ENCODE measurements around the gene LY6G6D.

Gene LY6G6D

DNA sequence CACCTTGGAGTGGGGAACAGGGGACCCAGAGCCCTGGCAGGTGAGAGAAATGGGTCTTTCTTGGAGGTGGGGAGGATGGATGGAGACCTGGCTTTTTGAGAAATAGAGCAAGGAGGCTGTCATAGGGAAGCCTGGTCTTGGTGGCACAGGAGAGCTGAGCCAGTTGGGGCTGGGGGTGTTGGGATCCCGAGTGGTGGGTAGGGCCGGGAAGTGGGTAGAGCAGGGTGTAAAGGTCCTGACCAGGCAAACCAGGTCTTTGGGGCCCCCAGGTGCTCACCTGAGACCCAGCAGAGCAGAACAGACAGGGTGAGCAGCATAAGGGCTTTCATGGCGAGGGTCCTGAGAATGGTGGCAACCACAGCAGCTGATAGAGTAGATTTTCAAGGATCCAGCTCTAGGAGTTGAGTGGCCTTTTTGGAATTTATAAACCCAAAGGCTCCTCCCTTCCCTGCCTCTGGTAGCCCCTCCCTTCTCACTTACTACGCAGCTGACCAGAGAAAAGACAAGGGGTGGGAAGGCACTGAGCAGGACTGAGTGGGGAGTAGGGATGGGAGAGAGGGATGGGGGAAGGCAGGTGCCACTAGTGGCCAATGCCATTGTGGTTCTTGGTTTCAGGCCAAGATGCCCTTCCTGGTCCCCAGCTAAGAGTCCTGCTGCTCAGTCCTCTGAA, 6.3 kb downstream of the LY6G6D start, which contains the start of gene LY6G6C:
LY6G6C (minus strand) TSS at position 396 of the 670 bp plus-strand sequence; CDS start at position 329, 67 bp downstream.
- DNase-seq: no peak

DNA sequence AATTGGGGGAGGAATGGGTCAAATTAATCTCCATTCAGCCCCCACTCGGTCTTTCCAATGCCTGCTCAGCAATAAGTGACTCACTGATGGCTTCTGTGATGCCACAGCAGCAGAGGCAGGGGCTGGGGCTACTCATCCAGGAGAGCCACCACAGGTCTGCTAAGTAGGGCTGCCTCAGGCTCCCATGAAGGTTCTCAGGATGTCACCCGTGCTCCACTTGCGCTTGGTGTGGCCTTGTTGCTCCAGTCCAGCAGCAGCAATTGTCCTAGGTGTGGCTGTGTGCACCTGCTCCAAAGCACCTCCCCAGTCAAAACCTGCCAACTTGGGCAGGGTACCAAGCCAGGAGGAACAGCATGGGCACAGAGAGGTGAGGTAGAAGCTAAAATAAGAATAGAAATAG, 7.0 kb downstream of the LY6G6D start:
- DNase-seq: no peak

DNA sequence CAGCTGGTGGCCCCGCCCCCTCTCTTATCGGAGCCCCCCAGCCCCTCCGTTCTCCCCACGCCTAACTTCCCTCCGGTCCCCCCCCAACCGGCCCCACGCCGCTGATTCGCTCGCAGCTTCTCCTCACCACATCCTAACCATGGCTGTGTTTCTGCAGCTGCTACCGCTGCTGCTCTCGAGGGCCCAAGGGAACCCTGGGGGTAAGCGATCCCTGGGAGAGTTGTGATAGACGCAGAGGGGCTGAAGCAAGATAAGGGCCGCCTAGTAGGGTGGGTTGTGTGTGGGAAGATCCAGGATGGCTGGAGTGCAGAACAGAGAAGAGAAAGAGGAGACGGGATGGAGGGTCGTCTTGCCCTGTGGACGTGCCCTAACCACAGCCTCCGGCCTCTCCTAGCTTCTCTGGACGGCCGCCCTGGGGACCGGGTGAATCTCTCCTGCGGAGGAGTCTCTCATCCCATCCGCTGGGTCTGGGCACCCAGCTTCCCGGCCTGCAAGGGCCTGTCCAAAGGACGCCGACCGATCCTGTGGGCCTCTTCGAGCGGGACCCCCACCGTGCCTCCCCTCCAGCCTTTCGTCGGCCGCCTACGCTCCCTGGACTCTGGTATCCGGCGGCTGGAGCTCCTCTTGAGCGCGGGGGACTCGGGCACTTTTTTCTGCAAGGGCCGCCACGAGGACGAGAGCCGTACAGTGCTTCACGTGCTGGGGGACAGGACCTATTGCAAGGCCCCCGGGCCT, 8.3 kb downstream of the LY6G6D start, which contains the start of gene MPIG6B:
MPIG6B (plus strand) TSS at position 129 of the 735 bp plus-strand sequence; CDS start at position 140, 11 bp downstream.
- DNase-seq: no peak

DNA sequence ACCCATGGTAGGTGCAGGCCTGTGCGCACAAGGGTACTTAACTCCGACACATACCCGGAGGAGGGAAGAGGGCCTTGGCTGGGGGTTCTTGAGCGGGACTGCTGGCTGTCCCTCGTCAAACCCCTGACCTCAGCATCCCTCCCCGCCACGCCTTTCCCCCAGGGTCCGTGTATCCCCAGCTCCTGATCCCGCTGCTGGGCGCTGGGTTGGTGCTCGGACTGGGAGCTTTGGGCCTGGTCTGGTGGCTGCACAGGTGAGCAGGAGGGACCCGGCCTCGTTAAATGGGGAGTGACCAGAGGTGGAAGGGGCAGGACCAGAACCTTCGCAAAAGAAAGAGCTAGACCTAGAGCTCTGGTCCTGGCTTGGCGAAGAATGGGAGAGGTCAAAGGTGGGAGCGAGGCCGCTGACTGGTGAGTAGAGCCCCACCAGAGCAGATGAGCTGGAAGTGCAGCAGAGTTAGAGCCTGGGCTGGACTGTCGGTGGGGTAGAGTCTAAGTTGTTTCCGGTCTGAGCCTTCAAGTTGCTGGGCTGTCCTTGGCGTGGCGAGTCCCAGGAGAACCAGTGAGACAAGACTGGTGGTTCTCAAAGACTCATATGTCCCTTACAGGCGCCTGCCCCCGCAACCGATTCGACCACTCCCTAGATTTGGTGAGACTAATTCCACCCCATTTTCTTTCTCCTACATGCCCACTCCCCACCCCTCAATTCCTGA, 9.0 kb downstream of the LY6G6D start:
- no peak for DNase-seq

DNA sequence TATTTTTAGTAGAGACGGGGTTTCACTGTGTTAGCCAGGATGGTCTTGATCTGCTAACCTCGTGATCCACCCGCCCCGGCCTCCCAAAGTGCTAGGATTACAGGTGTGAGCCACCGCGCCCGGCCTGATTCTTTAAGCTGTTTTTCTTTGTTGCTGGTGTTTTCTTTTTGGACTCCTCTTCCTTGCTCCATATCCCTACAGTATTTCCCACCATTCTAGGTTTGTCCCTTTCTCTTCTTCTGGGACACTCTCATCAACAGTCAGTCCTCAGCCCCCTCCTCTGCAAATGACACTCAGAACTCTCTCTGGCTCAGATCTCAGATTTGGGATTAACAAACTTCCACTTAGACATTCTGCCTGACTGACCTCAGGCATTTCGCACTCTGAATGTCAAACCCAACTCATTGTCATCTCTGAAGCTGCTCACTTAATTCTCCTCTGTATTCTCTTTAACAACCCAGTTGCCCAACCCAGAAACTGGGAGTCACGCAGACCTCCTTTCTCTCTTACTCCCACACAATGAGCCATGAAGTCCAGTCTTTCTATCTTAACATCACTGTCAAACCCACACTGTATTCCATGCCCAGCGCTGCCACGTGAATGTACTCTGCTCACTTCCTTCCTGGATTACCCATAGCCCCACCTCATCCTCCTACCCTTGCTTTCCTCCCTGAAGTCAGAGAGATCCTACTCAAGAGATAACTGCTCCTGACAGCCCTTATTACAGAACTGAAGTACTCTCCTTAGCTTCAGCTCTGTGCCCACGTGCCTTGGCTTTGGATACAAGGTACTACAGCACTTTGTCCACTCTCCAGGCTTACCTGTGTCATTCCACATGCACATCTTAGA, 10.6 kb downstream of the LY6G6D start:
- DNase-seq: no peak

DNA sequence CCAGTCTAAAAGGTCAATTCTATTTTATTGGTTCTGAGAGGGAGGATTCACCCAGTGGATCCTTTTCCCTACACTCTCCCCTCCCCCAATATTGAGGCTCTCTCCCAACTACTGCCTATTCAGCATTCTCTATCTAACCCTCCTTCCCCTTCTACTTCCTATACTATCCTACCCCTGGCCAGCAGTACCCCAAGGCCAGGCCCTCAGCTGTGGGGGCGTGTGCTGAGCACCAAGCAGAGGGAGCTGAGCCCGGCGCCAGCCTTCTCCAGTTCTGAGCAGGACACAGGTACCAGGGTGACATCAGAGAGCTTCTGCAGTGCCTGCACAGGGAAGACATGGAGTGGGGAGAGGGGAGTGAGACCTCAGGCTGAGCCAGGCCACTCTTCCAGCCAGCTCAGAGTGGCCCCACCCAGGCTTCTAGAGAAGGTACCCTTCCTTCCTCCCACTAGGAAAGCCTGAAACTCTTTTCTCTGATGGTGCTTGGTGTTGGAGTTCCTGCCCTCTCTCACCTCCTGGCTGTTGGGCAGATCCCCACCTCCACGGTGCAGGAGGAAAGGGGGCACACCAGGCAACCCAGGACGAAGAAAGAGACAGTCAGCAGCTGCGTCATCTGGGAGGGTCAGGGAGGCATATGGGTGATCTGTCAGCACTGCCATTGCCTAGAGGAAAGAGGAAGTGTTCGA, 12.0 kb downstream of the LY6G6D start:
- DNase-seq: no peak

DNA sequence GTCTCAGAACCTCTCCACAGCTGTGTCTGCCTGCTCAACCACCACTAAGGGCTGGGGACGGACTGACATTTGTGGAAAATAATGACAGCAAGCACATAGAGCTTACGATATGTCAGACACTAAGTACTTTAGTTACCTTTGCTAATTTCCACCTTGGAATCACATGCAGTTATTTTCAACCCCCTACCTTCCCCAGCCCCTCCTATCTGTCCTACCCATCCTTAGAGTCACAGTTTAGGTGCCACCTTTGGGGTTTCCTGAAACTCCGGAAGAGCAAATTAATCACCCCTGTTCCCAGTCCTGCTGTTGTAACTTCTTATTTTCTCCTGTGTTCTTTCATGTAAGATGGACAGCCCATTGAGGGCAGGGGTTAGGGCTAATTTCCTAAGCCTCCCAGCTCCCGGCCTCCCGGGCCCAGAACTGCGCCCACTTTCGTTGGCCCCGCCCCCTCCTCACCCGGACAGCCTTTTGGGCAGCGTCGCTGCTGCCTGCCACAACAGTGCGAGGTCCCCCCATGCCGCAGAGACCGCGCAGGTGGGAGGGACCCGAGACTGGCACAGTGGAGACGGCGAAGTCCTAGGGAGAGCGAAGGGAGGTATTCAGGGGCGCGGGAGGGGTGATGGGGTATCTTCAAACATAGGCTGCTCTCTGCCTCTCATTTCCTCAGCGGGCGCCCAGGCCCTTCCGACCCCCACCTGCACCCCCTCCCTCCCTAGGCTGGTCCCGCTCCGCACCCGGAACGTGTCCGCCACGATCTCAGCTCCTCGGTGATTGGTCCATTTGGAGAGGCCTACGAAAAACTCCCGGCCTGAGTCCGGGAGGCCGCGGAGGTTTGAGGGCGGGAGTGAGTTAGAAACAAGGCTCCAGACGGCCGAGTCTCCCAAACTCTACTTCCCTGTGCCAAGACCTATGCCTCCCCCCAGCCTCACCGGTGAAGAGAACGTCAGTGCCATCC, 12.8 kb downstream of the LY6G6D start:
- no peak for DNase-seq

DNA sequence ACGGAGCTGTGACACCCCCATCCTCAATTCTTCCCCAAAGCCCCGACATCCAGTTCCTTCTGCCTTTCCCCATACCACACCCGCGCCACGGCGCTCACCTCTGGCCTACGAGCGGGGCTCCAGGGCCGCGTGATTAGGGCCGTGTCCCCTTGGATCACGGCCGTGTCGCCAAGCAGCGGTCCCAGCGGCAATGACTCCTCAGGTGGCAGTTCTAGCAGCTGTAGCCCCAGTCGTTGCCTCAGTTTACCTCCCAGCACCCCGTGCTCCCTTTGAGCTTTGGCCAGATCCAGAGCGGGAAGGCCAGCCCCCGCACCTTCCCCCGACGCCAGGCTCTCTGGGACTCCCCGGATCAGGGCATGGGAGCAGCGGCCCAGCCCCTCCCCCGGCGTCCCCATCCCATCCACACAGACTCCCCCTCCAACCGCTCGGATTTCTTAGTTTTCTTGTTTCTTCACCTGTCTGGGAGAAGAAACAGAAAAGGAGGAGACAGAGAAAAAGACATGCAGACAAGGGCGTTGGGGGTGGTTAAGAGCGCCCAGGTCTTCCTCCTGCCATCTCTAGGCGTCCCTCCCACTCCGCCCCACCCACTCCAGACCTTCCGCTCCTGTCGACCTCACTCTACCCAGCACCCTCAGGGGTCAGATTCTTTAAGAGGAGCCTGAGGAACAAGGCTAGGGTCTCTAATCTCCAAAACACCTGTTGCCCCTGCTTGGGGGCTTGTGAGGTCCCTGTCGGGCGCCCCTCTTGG, 13.8 kb downstream of the LY6G6D start, which contains the start of gene DDAH2:
DDAH2 (minus strand) TSS at position 533 of the 748 bp plus-strand sequence; CDS start at position 395, 138 bp downstream.
- DNase-seq: no peak

DNA sequence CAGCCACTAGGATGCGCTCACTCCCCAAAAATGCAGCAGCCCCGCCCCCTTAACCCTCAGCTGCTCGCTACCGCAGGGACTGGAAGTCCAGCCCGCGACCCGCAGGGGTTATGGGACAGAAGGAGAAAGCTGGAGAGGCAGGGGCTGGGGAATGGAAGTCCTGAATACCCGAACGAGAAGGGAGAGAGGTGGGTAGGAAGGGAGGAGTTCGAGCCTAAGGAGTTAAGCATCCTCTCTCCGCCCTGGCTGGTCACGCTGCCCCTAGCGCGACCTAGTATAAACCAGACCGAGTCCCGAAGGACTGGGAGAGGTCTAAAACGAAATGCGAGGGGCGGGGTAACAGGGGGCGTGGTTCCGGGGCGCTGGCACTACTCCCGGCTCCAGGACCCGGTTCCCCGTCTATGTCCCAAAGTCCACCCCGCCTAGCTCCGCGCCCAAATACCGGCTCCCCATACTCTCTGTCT, 14.4 kb downstream of the LY6G6D start:
- no peak for DNase-seq

DNA sequence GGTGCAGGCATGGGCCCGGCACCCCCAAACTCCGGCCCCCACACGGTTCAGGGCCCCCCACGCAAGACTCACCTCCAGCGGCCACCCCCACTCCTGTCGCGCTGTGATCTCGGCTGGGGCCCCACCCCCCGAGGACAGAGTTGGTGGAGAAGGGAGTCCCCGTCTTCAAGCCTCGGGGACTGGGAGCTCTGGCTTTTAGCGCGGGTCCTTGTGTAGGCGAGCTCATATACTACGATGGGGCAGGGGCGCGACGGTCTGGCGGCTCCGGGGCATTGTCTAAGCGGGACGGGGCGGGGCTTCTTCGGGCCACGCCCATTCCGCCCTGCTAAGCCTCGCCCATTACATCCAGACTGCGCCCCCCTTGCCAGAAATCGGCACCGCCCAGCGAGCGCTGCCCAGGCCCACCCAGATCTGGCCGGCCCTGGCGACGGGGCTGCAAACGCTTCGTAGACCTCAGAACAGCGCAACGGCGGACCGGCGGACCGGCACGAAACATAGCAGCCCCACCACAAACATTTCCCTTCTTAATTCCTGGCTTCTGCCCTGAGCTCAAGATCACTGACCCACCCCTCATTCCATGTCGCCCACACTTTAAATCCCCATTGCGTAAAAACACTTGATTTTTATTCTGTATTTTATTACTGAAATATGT, 15.0 kb downstream of the LY6G6D start:
- no peak for DNase-seq

DNA sequence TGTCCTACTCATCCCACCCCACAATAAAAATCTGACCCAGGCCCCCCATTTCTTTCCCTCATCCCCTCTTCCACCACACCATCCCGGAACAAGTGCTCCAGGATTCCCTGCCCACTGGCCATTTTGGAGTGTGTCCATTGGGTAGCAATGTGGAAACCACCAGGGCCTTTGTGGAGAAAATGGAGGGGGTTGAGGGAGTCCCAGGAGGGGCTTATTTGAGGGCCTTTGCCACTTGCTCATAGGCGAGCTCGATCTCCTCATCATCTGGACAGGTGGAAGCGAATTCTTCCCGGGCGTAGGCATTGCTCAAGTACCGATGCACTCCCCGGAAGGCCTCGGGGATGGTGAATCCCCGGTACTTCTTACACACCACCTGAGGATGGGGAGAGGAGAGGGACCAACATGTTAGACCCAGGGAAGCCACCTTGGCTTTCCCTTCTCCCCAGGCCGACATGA, 15.5 kb downstream of the LY6G6D start:
- DNase-seq: no peak

DNA sequence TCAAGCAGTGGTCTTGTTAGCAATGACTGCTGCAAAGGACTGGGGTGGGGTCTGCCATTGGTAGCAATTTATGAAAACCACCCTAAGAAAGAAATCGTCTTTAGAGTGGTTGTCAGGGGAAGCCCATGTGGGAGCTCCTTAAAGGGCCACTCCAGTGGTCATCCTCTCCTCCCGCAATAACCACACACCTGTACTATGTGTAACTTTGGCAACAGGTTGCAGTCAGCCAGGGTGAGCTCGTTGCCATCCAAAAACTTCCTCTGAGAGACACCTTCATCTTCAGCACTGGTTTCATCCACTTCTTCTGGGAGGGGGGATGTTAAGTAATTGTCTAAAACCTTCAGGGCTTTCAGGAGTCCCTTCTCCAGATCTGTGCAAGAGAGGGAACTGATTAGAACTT, 16.9 kb downstream of the LY6G6D start:
- no peak for DNase-seq

DNA sequence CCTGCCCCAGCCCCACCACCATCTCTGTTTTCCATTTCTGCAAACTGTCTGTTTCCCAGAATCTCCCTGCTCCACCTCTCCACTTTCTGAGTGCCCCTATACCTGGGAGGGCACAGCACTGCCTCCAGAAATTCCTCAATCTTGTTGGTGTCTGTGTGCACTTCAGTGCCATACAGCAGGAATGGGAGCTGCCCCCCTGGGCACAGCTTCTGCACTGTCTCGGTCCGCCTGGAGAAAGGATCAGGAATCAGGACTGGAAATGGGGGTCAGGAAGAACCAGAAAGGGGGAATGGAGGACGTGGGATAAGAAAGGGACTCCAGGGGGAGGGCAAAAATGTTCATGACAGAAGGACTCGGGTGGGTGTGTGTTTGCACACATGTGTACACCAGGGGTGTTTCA, 18.6 kb downstream of the LY6G6D start:
- DNase-seq: no peak

DNA sequence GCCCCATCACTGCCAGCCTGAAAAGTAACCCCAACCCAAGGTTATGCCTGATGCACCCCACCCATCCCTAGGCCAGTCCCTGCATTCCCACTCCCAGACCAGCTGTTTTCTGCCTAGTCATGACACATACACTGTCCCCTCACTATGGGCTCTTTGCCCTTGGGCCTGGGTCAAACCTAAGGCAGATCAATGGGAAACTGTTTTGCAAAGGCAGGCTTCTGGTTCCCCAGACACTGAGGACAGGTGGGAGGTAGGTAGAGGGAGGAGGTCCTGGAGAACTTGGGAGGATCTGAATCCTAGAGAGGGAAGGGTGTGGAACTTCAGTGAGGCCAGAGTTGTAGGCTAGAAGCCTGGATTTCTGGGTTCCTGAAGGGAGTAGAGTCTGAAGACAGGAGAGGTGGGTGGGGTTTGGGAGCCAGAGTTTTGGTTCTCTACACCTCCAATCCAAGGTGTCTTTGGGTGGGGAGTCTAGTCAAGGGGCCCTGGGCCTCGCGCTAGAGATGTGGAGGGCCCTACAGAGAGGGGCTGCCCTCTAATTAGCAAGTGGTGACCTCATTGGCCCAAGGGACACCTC, 19.2 kb downstream of the LY6G6D start:
- no peak for DNase-seq

DNA sequence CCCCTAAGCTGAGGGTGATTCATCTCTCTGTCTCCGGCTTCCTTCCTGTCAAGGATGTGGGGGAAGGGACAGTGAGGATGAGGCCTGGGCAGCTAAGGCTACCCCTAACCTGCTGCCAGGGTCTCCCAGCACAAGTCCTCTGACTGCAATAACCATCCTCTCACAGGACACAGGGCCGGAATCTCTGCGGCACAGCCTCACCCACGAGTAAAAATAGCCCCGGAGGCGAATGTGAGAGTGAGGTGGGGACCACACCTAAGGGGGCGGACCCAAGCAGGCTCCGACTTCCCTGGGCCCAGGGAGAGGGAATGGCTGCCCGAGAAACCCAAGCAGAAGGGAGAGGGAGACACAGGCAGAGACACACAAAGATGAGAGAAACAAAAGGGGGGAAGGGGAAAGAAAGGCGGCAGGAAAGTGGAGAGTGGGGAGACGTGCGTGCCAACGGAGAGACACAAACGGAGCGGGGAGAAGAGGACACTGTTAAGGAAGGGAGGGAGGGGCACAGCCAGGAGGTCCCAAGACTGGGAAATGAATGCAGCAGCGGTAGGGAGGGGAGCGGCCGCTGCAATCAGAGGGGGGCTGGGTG, 19.8 kb downstream of the LY6G6D start:
- DNase-seq: no peak

DNA sequence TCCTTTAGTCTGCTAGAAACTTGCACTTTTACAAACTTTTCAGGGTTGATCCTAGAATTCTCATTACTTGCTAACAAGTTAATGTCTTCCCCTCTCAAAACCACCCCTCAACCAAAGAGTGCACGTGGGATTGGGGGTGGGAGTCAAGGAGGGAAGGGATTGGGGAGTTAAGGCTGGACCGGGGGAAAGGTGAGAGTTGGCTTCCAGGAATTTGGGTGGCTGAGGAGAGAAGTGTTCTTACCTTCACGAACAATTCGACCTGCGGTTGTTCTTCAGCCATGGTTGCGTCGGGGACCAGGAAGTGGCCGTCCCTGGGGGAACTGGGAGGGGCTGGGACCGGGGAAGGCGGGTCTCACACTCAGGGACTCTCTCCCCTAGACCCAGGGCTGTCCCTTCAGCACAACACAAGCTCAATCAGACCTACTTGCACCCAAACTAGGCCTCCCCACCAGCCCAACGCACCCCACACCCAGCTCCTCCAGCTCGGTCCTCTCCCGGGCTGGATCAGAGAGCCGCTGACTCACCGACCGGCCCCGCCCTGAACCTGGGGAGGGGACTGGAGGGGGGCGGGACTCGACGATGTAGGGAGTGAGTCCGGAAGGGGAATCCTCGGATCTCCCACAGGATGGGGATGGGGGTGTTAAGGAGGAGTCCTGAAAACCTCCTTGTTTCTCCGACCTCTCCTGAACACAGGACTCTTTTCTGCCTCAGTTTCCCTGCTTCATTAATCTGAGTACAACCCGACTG, 21.0 kb downstream of the LY6G6D start, which contains the start of gene CLIC1:
CLIC1 (minus strand) TSS at position 510 of the 747 bp plus-strand sequence; CDS start at position 280, 230 bp downstream.
- DNase-seq: peak; percentile 41

DNA sequence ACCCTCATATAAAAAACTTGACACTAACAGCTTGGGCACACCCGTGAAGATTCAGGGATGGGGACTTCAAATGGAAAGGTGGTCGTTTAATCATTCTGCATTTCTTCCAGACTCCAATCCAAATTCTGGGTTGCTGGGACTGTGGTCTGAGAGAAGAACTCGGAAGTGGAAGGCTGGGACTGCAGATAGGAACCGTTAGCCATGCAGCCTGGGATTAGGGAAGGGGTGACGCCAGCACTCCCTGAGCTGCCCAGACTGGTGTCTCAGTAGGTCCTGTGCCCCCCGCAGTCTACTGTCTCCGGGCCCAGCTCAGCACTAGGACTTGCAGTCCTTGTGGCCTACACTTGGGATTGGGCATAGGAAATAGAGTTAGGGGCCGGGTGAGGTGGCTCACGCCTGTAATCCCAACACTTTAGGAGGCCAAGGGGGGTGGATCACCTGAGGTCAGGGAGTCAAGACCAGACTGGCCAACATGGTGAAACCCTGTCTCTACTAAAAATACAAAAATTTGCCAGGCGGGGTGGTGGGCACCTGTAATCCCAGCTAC, 21.7 kb downstream of the LY6G6D start:
- no peak for DNase-seq
